GM19452 (cell line): ENCODE data around the gene TECR.
"Not testable (repeated sequence)": the region's sequence is repeated elsewhere in the genome, so short reads cannot be mapped to it uniquely, and the experiment has no call there.

Experiments used
- ATAC-seq: cut with Tn5 transposase; IDR thresholded peaks from one replicate; pipeline ENCODE4 v1.9.1; 2021; ENCODE audit not compliant: unreplicated experiment

The TECR gene

DNA sequence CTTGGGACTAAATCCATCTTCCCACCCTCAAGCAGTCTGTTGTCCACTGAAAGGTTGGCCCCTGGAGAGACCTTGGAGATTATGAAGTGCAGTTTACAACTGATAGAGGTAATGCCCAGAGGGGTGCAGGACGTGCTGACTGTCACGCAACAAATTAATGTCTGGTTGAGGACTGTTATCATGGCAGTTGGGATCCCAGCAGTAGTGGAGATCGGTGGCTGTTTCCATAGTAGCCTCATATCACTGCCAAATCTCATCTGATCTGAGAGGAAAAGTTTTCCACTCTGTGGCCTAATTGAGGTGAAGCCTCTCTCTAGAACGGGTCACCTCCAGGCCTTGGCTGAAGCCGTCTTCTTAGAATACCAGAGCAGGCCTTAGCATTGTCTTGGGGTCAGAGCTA is 4.1 kb downstream of the TECR start:
- no peak for ATAC-seq

DNA sequence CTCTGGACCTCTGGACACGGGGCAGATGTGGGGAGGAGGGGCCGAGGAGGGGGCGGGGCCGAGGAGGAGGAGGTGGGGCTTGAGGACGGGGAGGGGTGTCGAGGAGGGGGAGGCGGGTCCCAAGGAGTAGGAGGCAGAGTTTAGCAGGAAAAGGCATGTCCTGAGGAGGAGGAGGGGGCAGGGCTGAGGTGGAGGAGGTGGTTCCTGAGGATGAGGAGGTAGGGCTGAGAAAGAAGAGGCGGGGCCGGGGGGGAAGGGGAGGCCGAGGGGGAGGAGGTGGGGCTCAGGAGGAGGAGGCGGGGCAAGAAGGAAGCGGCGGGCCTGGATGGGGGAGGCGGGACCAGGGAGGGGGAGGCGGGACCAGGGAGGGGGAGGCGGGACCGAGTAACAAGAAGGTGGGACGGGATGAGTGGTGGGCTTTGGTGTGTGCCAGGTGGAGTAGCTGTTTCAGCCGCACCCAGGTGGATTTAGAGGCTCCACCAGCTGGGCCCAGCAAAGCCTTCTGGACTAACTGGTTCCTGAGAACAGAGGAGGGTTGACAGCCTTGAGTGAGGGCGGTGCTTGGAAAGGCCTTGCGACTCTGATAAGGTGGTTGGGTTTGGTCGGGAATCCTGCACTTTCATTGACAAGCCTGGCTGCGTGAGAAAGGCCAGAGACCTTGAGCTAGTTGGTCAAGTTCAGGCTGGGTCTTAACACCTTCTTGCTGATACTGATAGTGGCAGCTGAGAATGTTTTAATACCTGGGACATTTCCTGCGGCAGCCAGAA is 7.7 kb downstream of the TECR start:
- ATAC-seq, result no peak

DNA sequence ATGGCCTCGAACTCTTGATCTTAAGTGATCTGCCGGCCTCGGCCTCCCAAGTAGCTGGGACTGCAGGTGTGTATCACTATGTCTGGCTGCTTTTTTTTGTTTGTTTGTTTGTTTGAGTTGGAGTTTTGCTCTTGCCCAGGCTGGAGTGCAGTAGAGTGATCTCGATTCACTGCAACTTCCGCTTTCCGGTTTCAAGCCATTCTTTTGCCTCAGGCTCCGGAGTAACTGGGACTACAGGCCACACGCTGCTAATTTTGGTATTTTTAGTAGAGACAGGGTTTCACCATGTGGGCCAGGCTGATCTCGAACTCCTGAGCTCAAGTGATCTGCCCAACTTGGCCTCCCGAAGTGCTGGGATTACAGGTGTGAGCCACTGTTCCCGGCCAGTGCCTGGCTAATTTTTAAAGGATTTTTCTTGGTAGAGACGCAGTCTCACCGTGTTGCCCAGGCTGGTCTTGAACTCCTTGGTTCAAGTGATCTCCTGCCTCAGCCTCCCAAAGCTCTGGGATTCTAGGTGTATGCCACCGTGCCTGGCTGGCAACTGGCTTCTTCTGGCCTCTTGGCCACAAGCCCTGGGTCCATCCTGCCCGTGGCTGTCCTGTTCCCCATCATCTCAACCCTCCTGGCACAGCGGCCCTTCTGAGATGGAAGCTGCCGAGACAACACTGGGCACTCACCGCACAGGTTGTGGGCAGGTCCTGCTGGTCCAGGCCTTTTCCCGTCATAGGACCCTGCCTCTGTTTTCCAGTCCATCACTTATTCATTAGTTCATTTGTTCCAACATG is 11.5 kb downstream of the TECR start:
- ATAC-seq, result no peak

DNA sequence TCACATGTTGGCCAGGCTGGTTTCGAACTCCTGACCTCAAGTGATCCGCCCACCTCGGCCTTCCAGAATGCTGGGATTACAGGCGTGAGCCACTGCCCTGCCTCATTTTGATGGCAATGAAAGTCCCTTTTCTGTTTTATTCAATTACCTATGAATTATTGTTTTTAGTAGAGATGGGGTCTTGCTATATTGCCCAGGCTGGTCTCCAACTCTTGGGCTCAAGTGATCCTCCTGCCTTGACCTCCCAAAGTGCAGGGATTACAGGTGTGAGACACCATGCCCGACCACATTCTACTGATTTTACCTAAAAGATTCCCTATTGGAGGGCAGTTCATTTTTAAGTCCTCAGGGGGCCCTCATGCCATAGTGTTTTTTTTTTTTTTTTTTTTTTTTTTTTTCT is 12.6 kb downstream of the TECR start:
- ATAC-seq, result not testable (repeated sequence)

DNA sequence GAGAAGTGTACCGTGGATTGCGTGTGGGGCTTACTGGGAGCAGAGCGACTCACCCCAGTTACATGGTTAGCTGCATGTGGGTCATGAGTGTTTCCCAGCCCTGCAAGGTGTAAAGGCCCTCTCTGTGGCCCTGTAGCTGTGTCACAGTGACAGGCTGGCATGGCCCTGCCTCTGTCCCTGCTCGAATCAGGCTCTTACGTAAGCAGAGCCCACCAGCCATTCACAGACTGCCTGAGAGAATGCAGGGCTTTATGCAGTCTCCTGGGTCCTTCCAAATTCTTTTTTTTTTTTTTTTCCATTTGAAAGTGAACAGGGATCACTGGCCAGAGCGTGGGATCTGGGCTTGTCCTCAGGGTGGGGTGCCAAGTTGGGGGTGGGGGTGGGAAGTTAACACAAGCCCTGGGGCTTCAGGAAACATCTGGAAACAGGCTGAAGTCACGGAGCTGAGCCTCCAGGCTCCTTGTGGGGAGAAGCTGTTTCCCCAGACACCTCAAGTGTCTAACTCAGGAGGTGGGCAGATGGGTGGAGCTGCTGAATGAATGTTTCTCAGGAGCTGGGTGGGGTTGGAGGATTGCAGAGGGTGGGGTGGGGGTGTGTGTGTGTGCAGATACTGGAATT is 13.4 kb downstream of the TECR start:
- no peak for ATAC-seq

DNA sequence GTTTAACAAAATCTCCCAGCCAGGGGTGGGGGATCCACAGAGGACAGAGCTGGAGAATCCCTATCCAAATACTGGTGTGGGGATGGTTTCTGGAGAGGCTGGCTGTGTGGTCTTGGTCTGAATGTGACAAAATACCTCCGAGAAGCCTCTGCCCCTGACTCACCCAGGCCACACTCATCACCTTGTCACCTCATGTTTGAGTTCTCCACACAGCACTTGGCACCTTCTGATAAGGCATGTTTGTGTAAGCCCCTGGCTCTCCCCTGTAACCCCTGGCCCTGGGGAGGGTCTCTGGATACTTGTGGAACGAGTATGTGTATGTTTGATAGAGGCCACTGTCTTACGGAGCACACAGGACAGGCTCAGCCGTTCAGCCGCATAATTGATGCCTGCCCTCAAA is 14.7 kb downstream of the TECR start:
- ATAC-seq, result no peak

DNA sequence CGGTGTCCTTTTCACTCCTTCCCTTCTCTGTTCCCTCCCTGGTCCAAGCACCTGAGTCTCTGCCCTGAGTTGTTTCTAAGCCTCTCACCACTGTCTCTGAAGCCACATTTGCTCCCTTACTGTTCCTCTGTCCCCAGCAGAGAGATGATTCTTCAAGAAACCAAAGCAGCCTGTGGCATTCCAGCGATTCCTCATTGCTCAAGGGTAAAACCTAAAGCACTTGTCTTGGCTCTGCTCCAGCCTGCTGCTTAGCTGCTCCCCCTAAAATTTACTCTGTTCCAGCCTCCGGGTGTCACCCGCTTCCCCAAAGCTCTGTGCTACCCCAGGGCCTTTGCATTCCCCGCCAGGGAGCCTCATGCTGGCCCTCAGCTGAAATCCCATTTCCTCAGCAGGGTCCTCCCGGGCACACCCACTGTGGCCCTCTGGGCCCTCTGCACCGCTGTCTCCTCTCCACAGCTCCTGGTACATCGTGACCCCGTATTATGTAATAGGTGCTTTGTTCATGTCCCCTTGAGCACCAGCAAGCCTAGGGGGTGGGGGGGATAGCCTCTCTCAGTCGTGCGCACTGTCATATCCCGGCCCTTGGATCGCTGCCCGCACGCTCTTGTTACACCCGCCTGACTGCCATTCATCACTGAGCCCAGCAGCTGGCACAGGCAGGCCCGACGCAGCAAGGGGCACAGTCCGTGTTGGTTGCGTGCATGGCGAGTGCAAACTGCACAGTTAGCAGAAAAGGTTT is 15.8 kb downstream of the TECR start:
- ATAC-seq, result no peak

DNA sequence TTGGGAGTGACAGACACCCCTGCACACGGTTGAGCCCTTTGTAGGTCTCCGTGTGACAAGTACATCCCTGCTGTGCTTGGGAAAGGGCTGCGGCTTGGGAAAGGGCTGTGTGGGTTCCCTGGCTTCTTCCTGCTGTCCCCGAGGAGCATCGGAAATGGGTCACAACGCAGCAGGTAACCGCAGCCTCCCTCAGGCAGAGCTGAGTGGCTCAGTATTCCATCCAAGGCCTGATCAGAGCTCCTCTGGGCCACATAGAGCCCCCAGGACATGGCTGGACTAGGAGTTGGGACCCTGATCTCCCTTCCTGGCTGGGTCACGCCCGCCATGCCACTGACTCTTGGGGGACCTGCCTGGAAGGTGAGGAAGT is 16.3 kb downstream of the TECR start:
- ATAC-seq, result no peak

DNA sequence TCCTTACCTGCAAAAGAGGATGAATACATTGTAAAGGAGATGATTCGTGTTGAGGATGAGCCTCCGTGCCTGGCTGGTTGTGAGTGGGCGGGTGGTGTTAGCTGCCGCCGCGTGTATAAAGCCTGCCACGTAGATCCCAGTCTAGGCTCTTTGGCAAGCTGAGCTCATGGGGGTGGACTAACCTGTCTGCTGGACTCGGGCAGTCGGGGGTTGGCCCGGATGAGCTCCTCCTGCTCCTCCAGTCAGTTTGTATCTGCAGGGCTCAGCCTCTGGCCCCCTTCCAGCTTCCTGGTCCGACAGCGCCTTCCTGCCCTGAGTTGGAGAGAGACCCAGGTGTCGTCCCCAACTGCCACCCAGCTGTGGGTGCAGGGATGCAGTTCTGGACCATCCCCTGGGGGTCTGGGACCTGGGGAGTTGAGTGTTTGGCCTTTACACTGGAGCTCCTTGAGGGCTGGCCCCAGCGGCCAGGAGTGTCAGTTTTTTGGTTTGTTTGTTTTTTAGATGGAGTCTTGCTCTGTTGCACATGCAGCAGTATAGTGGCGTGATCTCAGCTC is 20.9 kb downstream of the TECR start:
- ATAC-seq, result no peak

DNA sequence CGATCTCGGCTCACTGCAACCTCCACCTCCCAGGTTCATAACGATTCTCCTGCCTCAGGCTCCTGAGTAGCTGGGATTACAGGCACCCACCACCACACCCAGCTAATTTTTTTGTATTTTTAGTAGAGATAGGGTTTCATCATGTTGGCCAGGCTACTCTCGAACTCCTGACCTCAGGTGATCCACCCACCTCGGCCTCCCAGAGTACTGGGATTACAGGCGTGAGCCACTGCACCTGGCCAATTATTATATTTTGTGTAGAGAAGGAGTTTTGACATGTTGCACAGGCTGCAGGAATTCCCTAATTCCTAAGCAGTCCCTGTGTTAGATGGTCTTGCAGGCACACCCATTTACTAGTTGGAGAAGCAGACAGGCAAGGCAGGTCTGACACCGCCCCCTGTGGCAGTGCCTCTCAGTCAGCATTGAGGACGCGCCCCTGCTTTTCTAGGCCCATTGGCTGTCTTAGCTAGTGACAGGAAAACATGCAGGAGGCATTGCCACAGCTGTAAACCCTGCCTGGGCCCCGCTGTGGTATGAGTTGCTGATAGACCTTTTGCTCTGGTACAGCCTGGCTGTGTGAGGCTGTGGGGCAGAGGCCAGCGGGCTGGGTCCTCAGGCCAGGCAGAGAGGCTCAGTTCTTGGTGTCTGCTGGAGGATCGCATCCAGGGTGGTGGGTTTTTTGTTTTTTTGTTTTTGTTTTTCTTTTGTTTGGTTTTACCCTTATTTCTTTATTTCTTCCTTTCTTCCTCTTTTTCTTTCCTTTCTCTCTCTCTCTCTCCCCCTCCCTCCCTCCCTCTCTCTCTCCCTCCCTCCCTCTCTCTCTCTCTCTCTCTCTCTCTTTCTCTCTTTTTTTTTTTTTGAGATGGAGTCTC is 22.0 kb downstream of the TECR start:
- not testable (repeated sequence) for ATAC-seq

DNA sequence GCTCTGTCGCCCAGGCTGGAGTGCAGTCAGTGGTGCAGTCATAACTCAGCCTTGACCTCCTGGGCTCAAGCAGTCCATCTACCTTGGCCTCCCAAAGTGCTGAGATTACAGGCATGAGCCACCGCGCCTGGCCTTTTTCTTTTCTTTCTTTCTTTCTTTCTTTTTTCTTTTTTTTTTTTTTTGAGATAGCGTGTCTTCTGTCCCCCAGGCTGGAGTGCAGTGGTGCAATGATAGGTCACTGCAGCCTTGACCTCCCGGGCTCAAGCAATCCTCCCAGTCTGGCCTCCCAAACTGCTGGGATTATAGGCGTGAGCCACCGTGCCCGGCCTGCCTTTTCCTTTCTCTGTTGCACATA is 22.6 kb downstream of the TECR start:
- not testable (repeated sequence) for ATAC-seq

DNA sequence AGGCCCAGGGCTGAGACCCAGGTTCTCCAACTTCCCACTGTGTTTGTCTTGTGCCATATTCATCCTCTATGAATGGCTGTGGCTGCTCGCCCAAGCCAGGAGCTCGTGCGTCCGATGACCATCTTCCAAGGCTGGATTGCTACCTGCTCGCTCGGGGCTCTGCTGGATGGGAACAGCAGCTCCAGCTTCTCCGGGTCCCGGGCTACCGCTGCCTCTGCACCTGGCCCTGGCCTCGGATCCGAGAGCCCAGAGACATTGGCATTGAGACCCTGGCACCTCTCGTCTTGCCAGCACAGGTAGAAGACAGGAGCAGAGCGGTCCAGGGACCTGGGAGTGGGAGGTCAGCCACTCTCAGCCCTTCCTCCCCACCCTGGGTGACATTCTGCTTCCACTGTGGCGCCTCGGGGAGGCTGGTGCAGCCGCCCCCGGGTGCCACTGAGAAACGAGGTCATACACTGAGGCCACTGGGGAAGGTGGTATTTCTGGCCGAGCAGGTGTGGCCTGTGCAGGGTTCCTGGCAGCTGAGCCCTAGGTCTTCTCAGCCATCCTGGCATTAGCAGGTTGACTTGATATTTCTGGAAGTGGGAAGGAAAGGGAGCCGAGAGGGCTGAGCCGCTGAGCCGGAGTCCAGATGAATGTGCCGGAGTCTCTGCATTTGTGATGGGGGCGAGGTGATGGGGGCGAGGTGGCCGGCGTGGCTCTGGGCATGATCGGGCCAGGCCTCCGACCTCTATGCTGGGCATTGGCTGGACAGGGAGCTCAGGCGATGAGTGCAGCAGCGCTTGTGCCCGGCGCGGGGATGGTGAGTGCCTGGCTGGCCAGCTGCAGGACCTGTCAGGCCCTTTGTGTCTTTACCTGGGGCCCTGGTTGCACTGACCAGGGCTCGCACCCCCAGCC is 23.9 kb downstream of the TECR start:
- no peak for ATAC-seq

DNA sequence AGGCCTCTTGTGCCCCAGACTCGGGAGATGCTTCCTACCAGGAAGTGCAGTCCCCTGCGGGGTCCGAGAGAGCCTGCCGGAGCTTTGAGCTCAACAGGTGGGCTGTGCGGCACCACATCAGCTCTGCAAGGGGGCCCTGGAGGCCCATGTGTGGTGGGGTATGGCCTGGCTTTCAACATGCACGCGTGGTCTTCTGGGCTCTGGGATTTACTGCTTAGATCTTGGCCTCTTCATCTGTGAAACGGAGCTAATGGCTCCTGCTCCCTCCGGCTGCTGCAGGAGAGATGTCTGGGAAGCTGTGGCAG is 24.5 kb downstream of the TECR start:
- ATAC-seq, result no peak

DNA sequence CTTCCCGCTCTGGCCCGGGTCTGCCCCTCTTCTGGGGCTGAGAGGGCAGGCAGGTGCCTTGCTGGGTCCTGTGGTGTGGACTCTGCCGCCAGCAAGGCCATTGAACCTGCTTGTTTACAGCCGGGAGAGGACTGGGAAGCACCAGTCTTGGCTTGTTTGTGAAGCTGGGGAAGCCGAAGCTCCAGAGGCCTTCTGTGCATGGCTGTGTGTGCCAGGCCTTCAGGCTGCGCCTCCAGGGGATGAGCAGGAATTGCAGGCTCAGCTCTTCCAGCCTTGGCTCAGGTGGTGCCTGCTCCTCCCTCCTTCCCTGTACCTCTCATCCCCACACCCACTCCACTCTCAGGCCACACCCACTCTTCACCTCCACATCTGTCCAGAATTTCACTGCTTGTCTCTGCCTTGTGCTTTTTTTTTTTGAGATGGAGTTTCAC is 25.0 kb downstream of the TECR start:
- ATAC-seq, result no peak

DNA sequence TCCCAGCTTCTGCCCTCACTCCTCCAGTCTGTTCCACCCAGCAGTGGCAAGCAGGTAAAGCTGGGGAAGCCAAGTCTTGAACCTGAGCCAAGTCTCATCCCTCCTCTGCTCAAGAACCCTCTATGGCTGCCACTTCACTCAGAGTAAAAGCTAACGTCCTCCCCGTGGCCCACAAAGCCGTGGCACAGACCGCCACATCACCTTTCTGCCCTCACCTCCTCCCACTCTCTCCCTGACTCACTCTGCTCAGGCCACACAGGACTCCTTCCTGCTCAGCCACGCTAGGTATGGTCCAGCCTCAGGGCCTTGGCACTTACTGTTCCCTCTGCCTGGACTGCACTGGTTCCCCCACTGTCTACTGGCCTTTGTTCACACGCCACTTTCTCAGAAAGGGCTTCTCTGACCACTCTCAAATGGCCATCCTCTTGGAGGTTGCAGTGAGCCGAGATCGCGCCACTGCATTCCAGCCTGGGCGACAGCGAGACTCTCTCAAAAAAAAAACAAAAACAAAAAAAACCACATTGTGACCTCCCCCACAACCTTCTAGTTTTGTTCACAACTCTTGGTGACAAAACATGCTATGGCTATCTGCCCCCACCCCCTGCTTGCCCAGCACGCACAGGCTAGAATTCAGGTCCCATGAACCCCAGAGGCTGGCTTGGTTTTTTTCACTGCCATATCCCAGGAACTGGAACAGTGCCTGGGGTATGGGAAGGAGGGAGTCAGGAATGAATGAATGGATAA is 26.7 kb downstream of the TECR start:
- ATAC-seq, result no peak

DNA sequence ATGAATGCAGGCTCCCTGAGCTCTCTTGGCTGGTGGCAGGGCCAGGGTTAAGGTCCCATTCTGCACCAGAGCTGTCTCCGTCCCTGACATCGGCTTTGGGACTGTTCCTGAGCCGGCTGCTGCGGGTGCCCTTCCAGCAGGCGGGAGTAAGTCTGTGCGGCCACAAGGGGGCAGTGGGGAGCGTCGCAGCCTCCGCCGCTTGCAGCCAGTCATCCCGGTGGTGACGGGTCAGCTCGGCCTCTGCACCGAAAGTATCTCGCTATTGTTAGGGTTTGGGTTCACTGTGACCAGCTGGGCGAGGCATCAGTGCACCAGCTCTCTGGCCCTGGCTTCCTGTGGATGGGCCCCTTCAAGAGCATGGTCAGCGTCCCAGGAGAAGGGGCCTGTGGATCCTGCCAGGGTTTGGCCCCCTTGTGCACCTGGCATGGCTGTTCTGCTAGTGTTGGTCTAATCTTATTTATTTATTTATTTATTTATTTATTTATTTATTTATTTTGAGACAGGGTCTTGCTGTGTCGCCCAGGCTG is 27.3 kb downstream of the TECR start:
- ATAC-seq, result no peak

DNA sequence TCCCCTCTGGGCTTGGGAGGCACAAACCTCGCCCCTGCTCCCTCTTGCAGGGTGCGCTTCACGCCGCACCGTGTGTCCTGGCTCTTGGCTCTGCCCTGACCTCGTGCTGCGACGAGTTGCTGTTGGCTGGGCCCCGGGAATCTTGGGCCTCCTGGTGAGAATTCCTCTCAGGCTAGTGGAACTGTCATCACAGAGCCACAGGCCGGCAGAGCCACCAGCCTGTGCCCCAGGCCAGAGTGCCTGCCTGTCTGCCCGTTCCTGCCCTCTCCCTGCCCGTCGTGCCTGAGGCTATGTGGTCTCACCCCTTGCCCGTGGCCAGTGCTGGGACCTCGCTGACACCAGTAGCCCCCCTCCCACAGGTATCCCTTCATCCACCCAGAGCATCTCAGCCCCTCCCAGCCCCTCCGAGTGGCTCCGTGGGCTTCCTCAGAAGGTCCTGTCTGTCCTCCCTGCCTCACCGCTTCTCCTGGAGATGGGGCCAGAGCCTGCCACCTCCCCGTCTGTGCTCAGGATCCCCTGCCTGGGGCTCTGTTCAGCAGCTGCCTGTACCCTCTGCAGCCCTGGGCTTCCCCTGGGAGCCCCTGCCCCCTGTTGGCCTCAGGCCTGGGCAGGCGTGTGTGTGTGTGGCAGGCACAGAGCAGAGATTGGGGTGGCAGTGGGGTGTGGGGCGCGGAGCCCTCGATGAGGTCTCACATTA is 29.1 kb downstream of the TECR start:
- no peak for ATAC-seq
